HG03280 (cell line): Measurements from ENCODE around the gene PPP2R2B.

Experiments used
- ATAC-seq: cut with Tn5 transposase; IDR thresholded peaks from one replicate; pipeline ENCODE4 v1.9.1; 2021; ENCODE audit warnings: mild to moderate bottlenecking, moderate library complexity; ENCODE audit not compliant: unreplicated experiment

PPP2R2B gene

GRCh38 chr5:146667633-146668272 lies 210.8 kb downstream of the PPP2R2B start:
- ATAC-seq = no peak

- ATAC-seq = no peak
Measured at GRCh38 chr5:146662229-146662628, 216.3 kb downstream of the PPP2R2B start.

DNA sequence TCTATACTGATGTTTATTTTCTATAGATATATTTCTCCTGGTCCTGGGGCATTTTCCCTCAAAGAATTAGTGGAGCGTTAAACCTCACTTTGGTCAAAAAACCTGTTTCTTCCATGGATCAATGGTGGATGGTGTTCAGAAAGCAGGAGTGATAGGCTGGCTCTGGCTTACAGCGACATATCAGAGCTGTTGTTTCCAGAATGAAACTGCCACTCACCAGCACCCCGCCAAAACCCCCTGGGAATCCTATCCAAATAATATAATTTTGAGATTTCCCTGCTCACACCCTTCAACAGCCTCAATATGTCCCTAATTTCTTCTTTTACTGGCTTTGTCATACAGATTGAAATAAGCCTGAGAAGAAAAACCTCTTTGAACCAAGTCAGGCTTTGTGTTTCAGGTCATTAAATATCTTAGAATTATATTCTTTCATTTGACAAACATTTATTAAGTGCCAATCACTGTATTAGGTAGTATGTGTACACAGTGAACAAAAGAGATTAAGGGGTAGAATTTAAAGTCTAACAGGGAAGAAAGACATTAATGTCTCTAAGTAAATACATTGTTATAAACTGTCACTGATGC lies 218.1 kb downstream of the PPP2R2B start:
- no peak for ATAC-seq

- no peak for ATAC-seq
Measured at GRCh38 chr5:146659961-146660360, 218.6 kb downstream of the PPP2R2B start.

DNA sequence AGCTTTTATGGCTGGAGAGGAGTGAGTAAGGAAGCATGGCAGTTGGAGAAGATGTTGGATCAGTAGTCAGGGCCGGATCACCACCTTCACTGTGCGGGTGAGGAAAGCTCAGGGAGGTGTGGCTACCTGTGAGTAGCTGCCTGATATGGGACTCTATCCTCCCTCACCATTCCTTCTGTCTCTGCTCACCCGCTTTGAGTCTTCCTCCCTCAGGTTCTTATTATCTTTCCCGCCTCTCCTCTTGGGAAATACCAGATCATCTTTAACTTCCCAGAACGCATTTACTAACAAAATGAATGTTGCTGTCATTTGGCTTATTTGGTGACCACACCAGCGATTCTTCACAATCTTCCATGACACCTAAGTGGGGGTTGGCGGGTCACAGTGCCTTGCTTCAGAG lies 221.9 kb downstream of the PPP2R2B start:
- no peak for ATAC-seq

DNA sequence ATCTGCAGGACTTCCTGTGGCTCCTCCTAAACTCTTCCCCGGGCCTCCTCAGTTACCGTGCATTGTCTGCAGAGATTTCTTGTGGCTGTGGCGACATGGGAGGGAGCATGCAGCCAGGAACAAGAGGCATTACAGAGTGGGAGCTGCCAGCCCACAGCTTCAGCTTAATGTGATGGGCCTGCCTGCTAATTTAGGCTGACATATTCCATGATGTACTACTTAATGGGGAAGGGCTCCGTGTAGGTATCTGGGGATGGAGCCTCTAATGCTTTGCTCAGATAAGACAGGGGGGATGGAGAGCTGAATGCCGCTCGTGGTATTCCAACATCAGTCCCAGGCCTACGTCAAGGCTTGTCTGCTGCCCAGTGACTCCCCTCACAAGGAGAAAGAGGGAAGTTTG lies 225.0 kb downstream of the PPP2R2B start:
- ATAC-seq = no peak

DNA sequence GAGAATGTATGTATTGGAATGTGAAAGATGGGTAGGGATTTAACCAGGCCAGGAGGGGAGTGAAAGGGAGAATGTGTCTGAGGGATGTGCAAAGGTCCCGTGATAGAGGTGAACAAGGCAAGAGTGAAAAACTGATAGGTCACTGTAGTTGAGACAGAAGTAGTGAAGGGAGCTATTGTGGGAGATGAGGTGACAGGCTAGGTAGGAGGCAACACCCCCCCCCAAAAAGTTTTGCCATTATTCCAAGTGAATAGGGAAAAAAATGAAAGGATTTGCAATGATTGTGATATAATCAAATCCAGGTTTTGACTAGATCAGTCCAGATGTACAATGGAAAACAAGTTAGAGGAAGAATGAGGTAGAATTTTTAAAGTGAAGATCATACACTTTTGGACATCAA lies 226.0 kb downstream of the PPP2R2B start:
- ATAC-seq = no peak

- ATAC-seq = no peak
Measured at GRCh38 chr5:146647656-146648199, 230.8 kb downstream of the PPP2R2B start.

- ATAC-seq = no peak
Measured at GRCh38 chr5:146646441-146646840, 232.1 kb downstream of the PPP2R2B start.

DNA sequence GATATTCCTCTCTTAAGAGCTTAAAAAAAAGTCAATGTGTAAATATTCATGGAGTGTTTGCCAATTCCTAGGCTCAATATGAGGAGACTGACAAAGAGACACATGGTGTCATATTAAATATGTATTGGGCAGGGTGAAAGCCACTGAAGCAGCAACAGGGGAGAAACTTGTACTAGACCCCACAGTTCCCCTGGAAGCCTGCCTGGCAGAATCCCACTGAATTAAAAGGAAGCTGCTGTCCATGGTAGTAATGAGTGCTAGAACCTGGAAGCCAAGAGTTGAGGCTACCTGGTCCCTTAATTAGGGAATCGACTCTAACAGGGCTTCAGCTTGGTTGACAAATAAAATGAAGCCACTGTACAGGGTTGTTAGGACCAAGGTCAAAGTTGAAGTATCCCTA lies 233.2 kb downstream of the PPP2R2B start:
- no peak for ATAC-seq

GRCh38 chr5:146644831-146645230 lies 233.7 kb downstream of the PPP2R2B start:
- no peak for ATAC-seq

DNA sequence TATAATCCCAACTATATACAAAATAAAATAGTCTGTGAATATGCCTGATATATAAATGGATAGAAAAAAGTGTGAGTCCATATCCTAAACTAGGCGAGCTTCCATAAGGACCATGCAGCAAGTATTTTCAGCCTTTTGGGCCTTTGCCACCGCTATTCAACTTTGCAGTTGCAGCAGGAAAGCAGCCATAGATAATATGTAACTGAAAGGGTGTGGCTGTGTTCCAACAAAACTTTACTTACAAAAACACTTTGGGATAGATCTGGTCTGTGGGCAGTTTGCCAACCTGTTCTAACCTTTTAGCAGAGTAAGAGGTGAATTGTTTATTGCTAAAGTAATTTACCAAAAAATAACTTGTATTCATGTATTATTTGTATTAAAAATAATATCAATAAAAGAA lies 234.8 kb downstream of the PPP2R2B start:
- ATAC-seq = no peak

DNA sequence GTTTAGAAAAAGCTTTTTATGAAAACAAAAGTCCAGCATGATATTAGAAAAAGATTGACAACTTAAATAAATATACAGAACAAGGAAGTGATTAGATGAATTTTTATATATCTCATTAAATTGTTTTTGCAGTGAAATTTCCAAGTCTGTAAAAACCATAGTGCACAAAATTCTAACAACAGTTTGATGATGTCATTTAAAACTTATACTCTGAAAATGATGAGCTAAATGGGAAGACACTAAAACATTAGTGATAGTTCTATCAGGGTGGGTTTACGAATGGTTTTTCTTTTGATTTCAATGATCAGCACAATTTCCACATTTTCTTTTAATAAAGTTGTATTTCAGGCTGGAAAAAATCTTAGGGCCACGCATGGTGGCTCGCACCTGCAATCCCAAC lies 236.1 kb downstream of the PPP2R2B start:
- no peak for ATAC-seq

DNA sequence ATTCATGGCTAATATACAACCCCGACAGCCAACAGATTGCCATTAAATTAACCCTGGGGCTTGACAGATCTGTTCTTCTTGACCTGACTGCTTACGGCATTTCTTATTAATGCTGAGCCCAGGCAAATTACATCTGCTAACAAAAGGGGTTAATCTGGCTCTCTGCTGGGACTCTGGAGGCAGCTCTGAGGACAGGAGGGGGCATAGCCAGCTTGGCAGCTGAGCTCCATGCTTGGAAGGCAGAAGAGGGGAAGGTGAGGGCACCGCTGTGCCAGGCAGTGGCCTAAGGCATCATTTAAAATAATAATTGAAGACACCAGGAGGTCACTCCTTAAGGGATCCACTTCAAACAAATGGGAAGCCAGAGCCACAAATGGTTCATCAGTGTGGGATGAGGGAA lies 236.6 kb downstream of the PPP2R2B start:
- ATAC-seq = no peak

DNA sequence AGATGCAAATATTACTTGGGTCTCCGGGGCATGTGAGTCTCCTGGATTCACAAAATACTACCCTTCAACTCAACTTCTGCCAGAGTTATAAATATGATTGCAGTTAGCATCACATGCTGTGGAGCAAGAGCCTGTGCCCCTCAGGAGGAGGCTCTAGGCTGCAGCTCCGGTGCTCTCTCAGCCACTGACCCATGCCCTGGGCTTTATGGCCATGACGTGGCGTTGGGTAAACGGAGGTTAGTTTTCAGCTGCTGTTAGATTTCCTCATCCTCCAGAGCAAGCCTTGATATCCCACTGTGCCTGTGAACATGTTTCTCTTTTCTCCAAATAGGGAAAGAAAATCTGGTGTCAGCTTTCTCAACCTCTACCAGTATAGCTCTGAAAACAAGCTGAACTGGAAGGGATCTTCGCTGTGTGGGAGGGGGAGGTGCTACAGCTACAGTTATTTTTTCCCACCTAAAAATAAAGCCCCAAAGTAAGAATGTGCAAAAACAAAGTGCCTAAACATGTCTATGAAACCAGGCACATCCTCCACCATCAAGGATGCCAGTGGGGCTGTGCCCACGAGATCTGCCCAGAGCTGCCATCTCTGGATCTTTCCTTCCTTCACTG lies 238.2 kb downstream of the PPP2R2B start:
- ATAC-seq = no peak

GRCh38 chr5:146635443-146635842 lies 243.1 kb downstream of the PPP2R2B start:
- no peak for ATAC-seq

DNA sequence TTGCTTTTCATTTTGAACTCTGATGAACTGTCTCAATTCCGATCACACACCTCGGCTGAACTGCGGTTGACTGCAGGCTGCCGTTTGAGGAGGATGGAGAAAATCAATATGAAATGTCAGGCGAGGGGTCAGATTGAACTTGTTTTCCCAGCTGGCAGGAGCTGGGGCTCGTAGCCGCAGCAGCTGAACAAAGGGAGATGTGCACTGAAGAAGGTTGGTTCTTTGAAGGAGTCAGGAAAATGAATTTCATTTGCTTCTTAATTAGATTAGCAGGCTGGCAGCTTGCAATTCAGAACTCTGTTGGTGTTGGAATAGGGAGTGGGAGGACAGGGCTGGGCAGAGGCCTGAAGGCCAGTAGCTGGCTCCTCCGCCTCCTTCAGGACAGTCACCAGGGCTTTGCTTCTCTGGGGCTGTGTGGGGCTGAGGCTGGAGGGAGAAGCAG lies 245.2 kb downstream of the PPP2R2B start:
- no peak for ATAC-seq

DNA sequence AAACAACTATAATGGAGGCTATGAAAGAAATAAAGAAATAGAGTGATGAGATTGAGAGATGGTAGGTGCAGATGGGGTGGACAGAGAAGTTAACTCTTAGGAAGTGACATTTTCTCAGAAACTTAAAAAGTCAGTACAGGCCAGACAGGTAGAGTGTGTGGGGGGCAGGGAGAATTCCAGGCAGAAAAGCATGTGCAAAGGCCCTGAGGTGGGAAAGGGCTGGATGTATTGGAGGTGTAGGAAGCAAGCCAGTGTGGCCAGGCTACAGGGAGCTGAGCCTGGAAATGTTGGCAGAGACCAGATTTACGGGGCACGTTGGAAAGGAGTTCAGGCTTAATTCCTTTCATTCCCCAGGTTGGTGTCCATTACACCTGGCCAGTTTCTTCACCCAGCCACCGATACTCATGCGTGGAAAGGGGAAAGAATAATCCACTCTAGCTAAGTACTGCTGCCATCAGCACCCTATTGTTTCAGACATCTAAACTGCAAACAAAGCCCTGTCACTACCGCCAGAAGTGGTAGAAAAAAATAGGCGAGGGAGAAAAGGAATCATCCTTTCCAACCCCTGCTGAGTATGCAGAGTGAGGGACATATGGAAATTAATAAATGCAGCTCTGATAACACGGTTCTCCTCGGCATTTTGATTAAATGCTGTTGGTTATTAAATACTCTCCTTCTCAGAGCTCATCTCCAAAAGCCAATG lies 245.8 kb downstream of the PPP2R2B start:
- no peak for ATAC-seq

- ATAC-seq = no peak
Measured at GRCh38 chr5:146630472-146630871, 248.1 kb downstream of the PPP2R2B start.

- ATAC-seq = no peak
Measured at GRCh38 chr5:146628950-146629349, 249.6 kb downstream of the PPP2R2B start.

- ATAC-seq = no peak
Measured at GRCh38 chr5:146626936-146627335, 251.6 kb downstream of the PPP2R2B start.

- no peak for ATAC-seq
Measured at GRCh38 chr5:146624179-146624578, 254.4 kb downstream of the PPP2R2B start.
